Measurements from ENCODE around the gene PNPLA1.

Gene PNPLA1

DNA sequence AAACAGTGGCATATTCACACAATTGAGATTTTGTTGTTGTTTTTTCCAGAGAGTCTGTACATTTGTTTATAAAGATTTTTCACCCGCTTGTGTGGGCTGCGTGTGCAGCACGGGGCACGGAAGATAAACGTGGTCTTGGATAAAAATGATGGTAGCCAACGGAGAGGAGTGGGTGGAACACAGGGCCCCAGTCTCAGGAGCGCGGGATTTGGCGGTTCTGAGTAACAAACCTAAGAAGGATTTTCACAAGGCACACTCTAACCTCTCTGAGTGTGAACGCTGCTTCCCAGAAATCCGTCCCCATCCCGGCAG lies 70.4 kb downstream of the PNPLA1 start:
- TF ChIP-seq, protein P1, sequence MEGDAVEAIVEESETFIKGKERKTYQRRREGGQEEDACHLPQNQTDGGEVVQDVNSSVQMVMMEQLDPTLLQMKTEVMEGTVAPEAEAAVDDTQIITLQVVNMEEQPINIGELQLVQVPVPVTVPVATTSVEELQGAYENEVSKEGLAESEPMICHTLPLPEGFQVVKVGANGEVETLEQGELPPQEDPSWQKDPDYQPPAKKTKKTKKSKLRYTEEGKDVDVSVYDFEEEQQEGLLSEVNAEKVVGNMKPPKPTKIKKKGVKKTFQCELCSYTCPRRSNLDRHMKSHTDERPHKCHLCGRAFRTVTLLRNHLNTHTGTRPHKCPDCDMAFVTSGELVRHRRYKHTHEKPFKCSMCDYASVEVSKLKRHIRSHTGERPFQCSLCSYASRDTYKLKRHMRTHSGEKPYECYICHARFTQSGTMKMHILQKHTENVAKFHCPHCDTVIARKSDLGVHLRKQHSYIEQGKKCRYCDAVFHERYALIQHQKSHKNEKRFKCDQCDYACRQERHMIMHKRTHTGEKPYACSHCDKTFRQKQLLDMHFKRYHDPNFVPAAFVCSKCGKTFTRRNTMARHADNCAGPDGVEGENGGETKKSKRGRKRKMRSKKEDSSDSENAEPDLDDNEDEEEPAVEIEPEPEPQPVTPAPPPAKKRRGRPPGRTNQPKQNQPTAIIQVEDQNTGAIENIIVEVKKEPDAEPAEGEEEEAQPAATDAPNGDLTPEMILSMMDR (IDR thresholded peaks at IDR 0.05) = no peak

DNA sequence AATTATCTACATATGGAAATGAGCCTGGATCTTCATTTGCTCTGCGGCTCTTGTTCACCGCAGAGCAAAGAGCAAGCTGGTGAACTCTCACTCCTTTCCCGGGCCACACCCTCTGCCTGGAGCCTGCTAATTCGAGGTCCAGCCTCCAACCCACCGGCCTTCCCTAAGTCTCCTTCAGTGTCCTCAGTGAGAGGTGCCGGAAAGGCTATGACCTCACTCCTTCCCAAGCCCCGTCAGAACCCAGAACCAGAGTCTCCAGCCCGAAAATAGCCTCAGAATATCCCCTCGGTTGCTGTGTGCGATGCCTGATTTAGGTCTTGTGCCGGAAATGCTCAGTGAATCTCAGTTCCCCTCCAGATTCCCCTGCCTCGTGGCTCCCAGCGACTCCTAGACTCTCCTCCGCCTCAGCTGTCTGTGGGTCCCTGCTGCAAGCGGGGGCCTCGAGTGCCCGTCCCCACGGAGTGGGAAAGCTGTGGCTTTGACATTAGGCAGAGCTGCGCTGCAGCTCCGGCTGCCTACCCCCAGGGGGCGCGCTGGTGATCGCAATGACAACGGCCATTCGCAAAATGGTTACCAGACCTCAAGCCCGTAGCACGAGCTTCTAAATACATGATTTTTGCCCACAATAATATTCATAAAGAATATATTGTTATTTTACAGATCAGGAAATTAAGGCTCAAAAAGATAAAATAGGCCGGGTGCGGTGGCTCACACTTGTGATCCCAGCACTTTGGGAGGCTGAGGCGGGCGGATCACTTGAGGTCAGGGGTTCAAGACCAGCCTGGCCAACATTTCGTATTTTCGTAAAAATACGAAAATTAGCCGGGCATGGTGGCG lies 71.0 kb downstream of the PNPLA1 start:
- TF ChIP-seq, protein P1 (IDR thresholded peaks at IDR 0.05) = peak; percentile 92

DNA sequence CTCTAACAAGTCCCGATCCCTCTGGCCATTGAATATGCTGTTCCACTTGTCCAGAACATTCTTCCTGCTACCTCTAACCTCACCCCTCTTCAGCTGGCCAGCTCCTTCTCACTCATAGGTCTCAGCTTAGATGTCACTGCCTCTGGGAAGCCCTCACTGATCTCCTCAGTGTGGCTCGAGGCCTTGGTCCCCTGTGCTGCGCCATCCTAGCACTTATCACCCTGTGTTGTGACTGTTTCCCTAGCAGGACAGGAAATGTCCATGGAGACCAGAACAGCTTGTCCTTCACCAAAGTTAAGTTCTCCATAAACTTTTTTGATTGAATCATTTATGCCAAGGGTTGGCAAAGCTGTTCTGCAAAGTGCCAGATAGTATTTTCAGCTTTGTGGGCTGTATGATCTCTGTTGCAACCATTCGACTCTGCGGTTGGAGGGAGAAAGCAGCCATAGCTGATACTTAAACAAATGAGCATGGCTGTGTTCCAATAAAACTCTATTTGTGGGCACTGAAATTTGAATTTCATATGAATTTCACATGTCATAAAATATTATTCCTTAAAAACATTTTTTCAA lies 73.3 kb downstream of the PNPLA1 start:
- TF ChIP-seq, protein P1 (IDR thresholded peaks at IDR 0.05) = no peak

DNA sequence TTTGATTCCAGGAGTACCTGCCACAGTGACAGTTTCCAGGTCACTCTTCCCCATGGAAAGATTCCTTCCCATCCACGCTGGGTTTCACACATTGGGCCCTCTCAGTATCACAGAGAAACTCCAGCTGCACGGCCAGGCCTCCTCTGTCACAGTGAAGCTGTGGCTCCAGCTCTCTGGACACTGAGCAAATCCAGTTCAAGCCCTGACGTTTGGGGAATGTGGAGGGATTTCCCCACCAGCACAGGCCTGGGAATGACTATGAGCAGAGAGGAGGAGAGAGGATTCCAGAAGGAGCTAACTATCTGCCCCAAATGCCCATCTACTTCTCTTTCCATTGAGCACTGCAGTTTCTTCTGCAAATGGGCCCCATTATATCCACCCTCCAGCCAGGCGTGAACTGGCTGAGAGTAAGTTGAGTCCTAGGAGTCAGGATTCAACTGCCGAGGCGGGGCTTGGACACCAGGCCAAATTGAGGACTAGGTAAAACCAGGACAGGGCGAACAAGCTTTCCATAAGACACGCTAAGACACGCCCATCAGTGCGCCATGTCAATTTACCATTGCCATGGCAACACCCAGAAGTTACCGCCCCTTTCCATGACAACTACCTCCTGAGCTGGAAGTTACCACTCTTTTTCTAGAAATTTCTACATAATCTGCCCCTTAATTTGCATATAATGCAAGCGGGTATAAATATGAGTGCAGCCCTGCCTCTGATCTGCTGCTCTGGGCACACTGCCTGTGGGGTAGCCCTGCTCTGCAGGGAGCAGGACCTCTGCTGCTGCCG lies 76.0 kb downstream of the PNPLA1 start:
- TF ChIP-seq, protein P1 (IDR thresholded peaks at IDR 0.05) = no peak

DNA sequence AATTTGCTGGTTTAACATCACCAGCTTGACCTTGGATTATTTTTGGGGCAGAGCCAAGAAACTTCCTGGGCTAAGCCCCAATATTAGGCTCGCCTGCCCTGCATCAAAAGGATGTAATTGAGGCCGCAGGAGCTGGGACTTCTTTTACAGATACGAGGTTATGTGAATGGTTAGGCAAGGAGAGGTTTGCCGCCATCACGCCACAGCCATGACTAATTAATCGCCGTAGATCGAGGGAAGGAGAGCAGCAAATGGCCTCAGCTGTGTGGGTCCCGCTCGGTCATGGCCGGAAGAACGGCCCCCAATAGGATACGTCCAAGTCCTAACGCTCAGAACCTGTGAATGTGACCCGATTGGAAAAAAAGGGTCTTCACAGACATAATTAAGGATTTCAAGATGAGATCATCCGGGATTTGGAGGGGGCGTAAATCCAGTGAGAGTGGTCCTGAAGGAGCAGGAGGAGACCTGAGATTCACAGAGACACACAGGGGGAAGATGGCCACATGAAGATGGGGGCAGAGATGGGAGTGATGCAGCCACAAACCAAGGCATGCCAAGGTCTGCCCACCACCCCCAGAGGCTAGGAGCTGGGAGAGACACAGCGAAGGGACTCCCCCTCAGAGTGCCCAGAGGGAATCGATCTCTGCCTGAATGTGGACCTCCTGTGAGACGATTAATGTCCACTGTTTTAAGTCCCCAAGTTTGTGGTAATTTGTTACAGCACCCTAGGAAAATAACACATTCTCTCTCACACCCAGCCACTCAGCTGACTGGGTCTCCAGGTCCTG lies 76.8 kb downstream of the PNPLA1 start:
- TF ChIP-seq, protein P1 (IDR thresholded peaks at IDR 0.05) = no peak

DNA sequence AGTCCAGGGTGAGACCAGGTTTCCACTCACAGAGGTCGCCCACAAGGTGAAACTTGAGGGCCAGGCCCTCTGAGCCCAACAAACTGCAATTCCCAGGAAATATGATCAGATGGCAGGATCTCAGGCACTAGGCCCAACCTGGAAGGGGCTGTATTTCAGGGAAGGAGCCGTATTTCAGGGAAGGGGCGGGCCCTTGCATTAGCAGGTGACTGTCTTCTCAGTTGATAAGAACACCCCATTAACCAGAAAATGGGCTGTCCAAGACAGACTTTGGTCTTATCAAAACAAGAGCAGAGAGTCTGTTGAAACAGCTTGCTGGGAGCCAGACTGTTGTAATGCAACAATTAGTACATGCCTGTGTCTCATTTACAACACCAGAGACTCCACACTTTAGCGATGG lies 77.8 kb downstream of the PNPLA1 start:
- TF ChIP-seq, protein P1 (IDR thresholded peaks at IDR 0.05) = no peak

DNA sequence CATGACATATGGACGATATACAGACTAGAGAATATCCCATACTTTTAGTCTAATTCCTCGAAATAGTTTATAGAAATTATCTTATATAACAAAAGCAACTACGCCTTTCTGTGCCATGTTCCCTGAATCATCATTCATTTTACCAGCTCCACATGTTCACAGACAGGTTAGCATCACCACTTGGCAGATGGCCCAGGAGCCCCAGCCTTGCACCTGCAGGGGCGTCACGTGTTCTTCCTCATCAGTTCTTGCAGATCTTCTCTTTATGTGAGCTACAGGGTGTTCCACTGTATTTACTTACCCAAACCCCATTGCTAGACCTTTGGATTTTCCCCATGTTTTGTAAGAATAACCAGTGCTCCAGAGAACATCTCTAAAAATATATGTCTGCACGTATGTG lies 79.4 kb downstream of the PNPLA1 start:
- TF ChIP-seq, protein P1 (IDR thresholded peaks at IDR 0.05) = no peak
